NCI-H2227 treated with DMSO at 0.1 percent for 48 hours (cell line): ENCODE measurements around the gene LTV1.

Experiments used
- DNase-seq: peaks from one replicate; lab custom pipeline; 2025; lab: John Stamatoyannopoulos, UW

Gene LTV1

GRCh38 chr6:143885116-143885515 lies 42.0 kb downstream of the LTV1 start:
- no peak for DNase-seq

GRCh38 chr6:143894655-143895054 lies 51.5 kb downstream of the LTV1 start:
- no peak for DNase-seq

GRCh38 chr6:143896126-143896860 lies 53.2 kb downstream of the LTV1 start:
- DNase-seq = no peak

- DNase-seq = no peak
Measured at GRCh38 chr6:143900358-143900757, 57.2 kb downstream of the LTV1 start.

- DNase-seq = no peak
Measured at GRCh38 chr6:143901885-143902750, 59.0 kb downstream of the LTV1 start.

GRCh38 chr6:143902827-143903226 lies 59.7 kb downstream of the LTV1 start:
- DNase-seq = no peak

GRCh38 chr6:143911028-143911427 lies 67.9 kb downstream of the LTV1 start:
- no peak for DNase-seq

- DNase-seq = no peak
Measured at GRCh38 chr6:143912671-143913070, 69.5 kb downstream of the LTV1 start.
